H1 (cell line): ENCODE measurements around the gene IL17REL. TPM values are rescaled to one million over a fixed set of nuclear protein-coding genes. Genes with fewer than 3 reads are reported as not detected.

Source experiments
- CTCF ChIA-PET: fragments of 300-600 bp; sonication (Branson Sonifier 250); formaldehyde crosslinking; loops from one replicate; lab custom pipeline; 2021; ENCODE audit not compliant: partially characterized antibody; lab: Charles Lee
- POLR2A ChIA-PET: fragments of 300-600 bp; sonication (Branson Sonifier 250); formaldehyde crosslinking; loops from one replicate; lab custom pipeline; 2021; ENCODE audit warnings: inconsistent platforms; ENCODE audit not compliant: partially characterized antibody; lab: Charles Lee
- DNase-seq, 2 experiments: peaks; one replicate each; pipeline versions ENCODE4 v3.0.0 to v3.0.0-alpha.2; 2010 to 2022; ENCODE audit warnings: low spot score in 2 of 2, low read depth in 1 of 2, mixed read lengths in 1 of 2
- FAIRE-seq: peaks from 2 replicates; lab custom pipeline; 2011; peaks lifted over from hg19 to GRCh38; lab: Jason Lieb, UNC
- H2AFZ ChIP-seq: 2 replicates; pipeline ENCODE4 v1.8.1; 2012; ENCODE audit warnings: low read length, inconsistent platforms
- H2AK5ac ChIP-seq: 2 replicates; pipeline ENCODE4 v1.6.1; 2013; ENCODE audit warnings: low read depth, low read length
- H2BK120ac ChIP-seq: replicated peaks from 2 replicates; pipeline ENCODE3; 2013; ENCODE audit warnings: low read depth, low read length, inconsistent platforms
- H2BK12ac ChIP-seq: 2 replicates; pipeline ENCODE4 v1.6.1; 2013; ENCODE audit warnings: low read depth, low read length
- H2BK15ac ChIP-seq: 2 replicates; pipeline ENCODE4 v1.6.1; 2013; ENCODE audit warnings: low read length
- H2BK20ac ChIP-seq: 2 replicates; pipeline ENCODE4 v1.6.1; 2013; ENCODE audit warnings: low read length
- H2BK5ac ChIP-seq: 2 replicates; pipeline ENCODE4 v1.6.1; 2013; ENCODE audit warnings: low read depth, low read length
- H3K14ac ChIP-seq: 2 replicates; pipeline ENCODE4 v1.6.1; 2013; ENCODE audit warnings: inconsistent platforms; ENCODE audit not compliant: insufficient read length
- H3K18ac ChIP-seq: 2 replicates; pipeline ENCODE4 v1.6.1; 2013; ENCODE audit warnings: low read length; ENCODE audit errors: extremely low read depth
- H3K23ac ChIP-seq: 2 replicates; pipeline ENCODE4 v1.6.1; 2013; ENCODE audit warnings: inconsistent platforms; ENCODE audit not compliant: insufficient read length
- H3K23me2 ChIP-seq: 2 replicates; pipeline ENCODE4 v1.6.1; 2013; ENCODE audit warnings: low read depth, low read length
- H3K27ac ChIP-seq: 2 replicates; pipeline ENCODE4 v1.6.1; 2011; ENCODE audit warnings: low read depth, low read length, inconsistent platforms
- H3K27me3 ChIP-seq, 4 experiments: replicated peaks in 1 of 4; 1 replicate in 1 of 4; 2 replicates in 3 of 4; pipeline versions ENCODE4 v1.6.1 to v1.8.1; 2011 to 2013; ENCODE audit warnings: low read length in 3 of 4, mild to moderate bottlenecking in 3 of 4, inconsistent platforms in 2 of 4, mixed read lengths in 2 of 4, moderate library complexity in 1 of 4; ENCODE audit not compliant: control insufficient read depth in 3 of 4, insufficient read depth in 3 of 4; ENCODE audit errors: extremely low read depth in 1 of 4
- H3K36me3 ChIP-seq, 4 experiments: 2 replicates each; pipeline versions ENCODE4 v1.6.1 to v1.8.1; 2011 to 2013; ENCODE audit warnings: mild to moderate bottlenecking in 4 of 4, low read length in 3 of 4, moderate library complexity in 2 of 4, control low read depth in 1 of 4, inconsistent platforms in 1 of 4; ENCODE audit not compliant: insufficient read depth in 4 of 4, control insufficient read depth in 2 of 4
- H3K4ac ChIP-seq: replicated peaks from 2 replicates; pipeline ENCODE3; 2013; ENCODE audit warnings: low read length, low read depth, mixed read lengths, inconsistent platforms; ENCODE audit not compliant: insufficient read length
- H3K4me1 ChIP-seq, 4 experiments: replicated peaks in 1 of 4; 1 replicate in 1 of 4; 2 replicates in 3 of 4; pipeline versions ENCODE4 v1.6.1 to v1.8.1; 2011 to 2013; ENCODE audit warnings: low read length in 3 of 4, inconsistent platforms in 2 of 4, mixed read lengths in 1 of 4; ENCODE audit not compliant: insufficient read depth in 4 of 4, control insufficient read depth in 3 of 4
- H3K4me2 ChIP-seq, 2 experiments: 2 replicates each; pipeline versions ENCODE4 v1.6.1 to v1.8.1; 2011 to 2013; ENCODE audit warnings: low read depth in 2 of 2, low read length in 2 of 2, control low read depth in 1 of 2, inconsistent platforms in 1 of 2, mild to moderate bottlenecking in 1 of 2; ENCODE audit not compliant: insufficient read depth in 1 of 2
- H3K4me3 ChIP-seq, 4 experiments: fragments of 200-600, 300-600 bp in 1 of 4; sonication (generic), shearing (Covaris generic), sonication (Bioruptor Twin) in 1 of 4; 2 replicates each; pipeline versions ENCODE4 v1.5.1 to v1.8.1; 2011 to 2016; ENCODE audit warnings: low read length in 4 of 4, low read depth in 3 of 4, control low read depth in 2 of 4, inconsistent platforms in 2 of 4, mild to moderate bottlenecking in 2 of 4, mixed read lengths in 1 of 4, moderate library complexity in 1 of 4; ENCODE audit not compliant: insufficient read depth in 2 of 4; ENCODE audit errors: extremely low read depth in 1 of 4
- H3K56ac ChIP-seq: replicated peaks from 2 replicates; pipeline ENCODE3; 2013; ENCODE audit warnings: low read depth, mild to moderate bottlenecking, mixed read lengths, low read length, inconsistent platforms; ENCODE audit not compliant: insufficient read length
- H3K79me1 ChIP-seq: 2 replicates; pipeline ENCODE4 v1.6.1; 2013; ENCODE audit warnings: low read depth, low read length, control low read depth
- H3K79me2 ChIP-seq, 2 experiments: 2 replicates each; pipeline versions ENCODE4 v1.6.1 to v1.8.1; 2012 to 2013; ENCODE audit warnings: low read length in 2 of 2, mild to moderate bottlenecking in 2 of 2, inconsistent platforms in 1 of 2; ENCODE audit not compliant: insufficient read depth in 2 of 2, control insufficient read depth in 1 of 2
- H3K9ac ChIP-seq, 4 experiments: replicated peaks in 1 of 4; 1 replicate in 1 of 4; 2 replicates in 3 of 4; pipeline versions ENCODE4 v1.6.1 to v1.8.1; 2011 to 2013; ENCODE audit warnings: low read depth in 3 of 4, low read length in 3 of 4, control low read depth in 2 of 4, mild to moderate bottlenecking in 2 of 4, moderate library complexity in 2 of 4, inconsistent platforms in 1 of 4; ENCODE audit errors: extremely low read depth in 1 of 4
- H3K9me3 ChIP-seq, 2 experiments: 2 replicates each; pipeline versions ENCODE4 v1.6.1 to v1.8.1; 2012 to 2013; ENCODE audit warnings: mild to moderate bottlenecking in 2 of 2, moderate library complexity in 2 of 2, control low read depth in 1 of 2, inconsistent platforms in 1 of 2, low read depth in 1 of 2, low read length in 1 of 2, mixed read lengths in 1 of 2; ENCODE audit not compliant: insufficient read depth in 2 of 2
- H4K20me1 ChIP-seq, 2 experiments: replicated peaks in 1 of 2; 2 replicates each; pipeline versions ENCODE3 to v1.8.1; 2011 to 2013; ENCODE audit warnings: inconsistent platforms in 2 of 2, low read length in 2 of 2, mild to moderate bottlenecking in 1 of 2; ENCODE audit not compliant: insufficient read depth in 2 of 2, control insufficient read depth in 1 of 2
- H4K5ac ChIP-seq: 2 replicates; pipeline ENCODE4 v1.6.1; 2013; ENCODE audit warnings: low read length, low read depth, mixed read lengths, inconsistent platforms; ENCODE audit not compliant: insufficient read length
- H4K8ac ChIP-seq: 2 replicates; pipeline ENCODE4 v1.8.0; 2013; ENCODE audit warnings: mild to moderate bottlenecking, moderate library complexity, low read length, inconsistent platforms; ENCODE audit not compliant: insufficient read depth; ENCODE audit errors: extremely low read depth
- H4K91ac ChIP-seq: replicated peaks from 2 replicates; pipeline ENCODE3; 2013; ENCODE audit warnings: low read length, mixed read lengths, inconsistent platforms; ENCODE audit not compliant: insufficient read length
- CBX8 ChIP-seq: fragments of 300-800, 300-1000 bp; sonication (generic); IDR thresholded peaks from 2 replicates; pipeline ENCODE4 v1.7.1; 2016; ENCODE audit warnings: low read depth, low read length, borderline replicate concordance
- CHD1 ChIP-seq: IDR thresholded peaks from 2 replicates; pipeline ENCODE4 v1.6.1; 2012; ENCODE audit warnings: low read depth, low read length, improper control_type of control experiment
- CREB1 ChIP-seq: IDR thresholded peaks from 2 replicates; pipeline ENCODE4 v1.6.1; 2012; ENCODE audit warnings: inconsistent platforms
- EGR1 ChIP-seq: IDR thresholded peaks from 2 replicates; pipeline ENCODE4 v1.6.1; 2011; ENCODE audit warnings: low read depth, low read length, borderline replicate concordance
- KDM1A ChIP-seq: fragments of 200-600, 300-600 bp; sonication (generic); IDR thresholded peaks from 2 replicates; pipeline ENCODE4 v1.7.1; 2016; ENCODE audit warnings: mild to moderate bottlenecking, low read length, borderline replicate concordance
- NANOG ChIP-seq: IDR thresholded peaks from 2 replicates; pipeline ENCODE4 v1.6.1; 2011; ENCODE audit warnings: low read length, low read depth, mild to moderate bottlenecking, inconsistent platforms; ENCODE audit not compliant: insufficient read depth, poor library complexity, severe bottlenecking
- NRF1 ChIP-seq: IDR thresholded peaks from 2 replicates; pipeline ENCODE4 v1.6.1; 2011; ENCODE audit warnings: mild to moderate bottlenecking, low read depth, low read length, improper control_type of control experiment
- POLR2A ChIP-seq, 2 experiments: IDR thresholded peaks; 1 replicate in 1 of 2; 2 replicates in 1 of 2; pipeline ENCODE4 v1.6.1; 2011; ENCODE audit warnings: low read depth in 2 of 2, low read length in 2 of 2, mild to moderate bottlenecking in 2 of 2; ENCODE audit errors: control extremely low read depth in 1 of 2
- SP4 ChIP-seq: IDR thresholded peaks from 2 replicates; pipeline ENCODE4 v1.6.1; 2012; ENCODE audit warnings: low read length, inconsistent platforms
- WGBS, 2 experiments: shearing (Covaris generic) in 1 of 2; methylation state at CpG; one replicate each; pipeline versions ENCODE4 v1.1.6 to v1.1.7; 2013 to 2015; ENCODE audit warnings: low lambda C conversion rate in 2 of 2, mixed read lengths in 2 of 2, inconsistent platforms in 1 of 2, low coverage in 1 of 2, missing lambda C conversion rate in 1 of 2; ENCODE audit not compliant: insufficient replicate concordance in 2 of 2, insufficient coverage in 1 of 2, insufficient read length in 1 of 2; ENCODE audit errors: extremely low coverage in 1 of 2, missing lambda C conversion rate in 1 of 2; 5-methylcytosine and 5-hydroxymethylcytosine counted together
- polyA plus RNA-seq, 7 experiments: library from polyadenylated mRNA; depleted of rRNA in 3 of 7; stranded (reverse) in 5 of 7; unstranded in 2 of 7; fragments of >200 nt in 5 of 7; fragments of 200-250 nt in 2 of 7; gene quantifications; 1 replicate in 5 of 7; 2 replicates in 1 of 7; 4 replicates in 1 of 7; pipeline versions ENCODE4 v1.2.1 to v1.2.3, GENCODE V29; 2011 to 2013; ENCODE audit warnings: missing spikeins in 2 of 7, mixed read lengths in 2 of 7
- total RNA-seq: library from RNA; stranded (reverse); fragmentation: NEBNext Ultra II Directional; extraction: Animal tissue kit (Norgen Biotek cat#: 25700); gene quantifications from 2 replicates; pipeline ENCODE4 v1.2.1, GENCODE V29; 2021

The IL17REL gene
- total and polyA plus RNA-seq, 2 of the 8 experiments (the other 6 are each of a cell fraction or from before 2014, with no cell fraction given): 0.15 to 0.20 TPM

DNA sequence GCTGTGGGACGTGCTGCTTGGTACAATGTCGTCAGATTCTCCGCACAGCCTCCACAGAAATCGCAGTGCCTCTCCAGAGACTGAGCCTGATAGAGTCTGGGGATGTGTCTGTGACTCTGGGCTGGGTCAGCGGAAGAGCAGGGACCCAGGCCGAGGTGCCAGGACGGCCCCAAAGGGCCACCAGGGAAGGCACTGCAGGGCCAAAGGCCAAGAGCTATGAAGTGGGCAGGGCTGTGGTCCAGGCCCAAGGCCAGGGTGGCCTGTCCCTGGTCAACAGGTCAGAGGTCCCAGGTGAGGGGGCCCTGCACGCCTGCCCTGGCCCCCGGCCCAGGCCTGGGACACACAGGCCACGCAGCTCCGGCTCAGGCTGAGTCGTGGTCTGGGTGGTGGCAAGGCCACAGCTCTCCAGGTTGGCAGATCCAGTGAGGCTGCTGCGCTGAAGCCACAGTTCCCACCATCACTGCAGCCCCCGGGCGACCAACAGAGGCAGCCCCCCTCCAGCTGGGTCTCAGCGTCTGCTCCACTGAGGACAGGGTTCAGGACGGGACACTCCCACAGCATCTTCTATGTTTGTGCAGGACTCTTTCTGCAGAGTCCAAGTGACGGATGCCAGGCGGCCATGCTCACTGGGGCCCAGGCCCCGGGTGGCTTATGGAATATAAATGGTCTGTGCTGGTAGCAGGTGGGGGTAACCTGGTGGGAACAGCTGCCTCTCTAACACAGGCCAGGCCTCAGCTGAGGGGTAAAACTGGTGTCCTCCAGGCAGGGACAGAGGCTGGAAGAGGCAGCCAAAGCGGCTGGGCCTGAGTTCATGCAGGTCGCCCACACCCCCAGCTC, 56.8 kb downstream of the IL17REL start:
- H2AK5ac ChIP-seq: no peak overlapping the region
- no peak overlapping the region for H3K23ac ChIP-seq
- peaks cover 0 to 5% of the 10 kb centered on the region in 2 experiments for H4K20me1 ChIP-seq
- no peak overlapping the region for H3K4me3 ChIP-seq
- no peak for DNase-seq
- no peak overlapping the region for H2BK15ac ChIP-seq
- no peak overlapping the region for H3K27ac ChIP-seq
- FAIRE-seq: no peak
- CTCF ChIA-PET: interaction anchor here (0.9 to 2.4 kb wide), 4 partner anchors 8 to 27 kb away, joined by 3 to 7 read pairs (median 6); no protein-coding TSS in a partner anchor
- H4K8ac ChIP-seq: peak overlapping the region; percentile 51; the same call in 1 of the 2 replicates
- no peak overlapping the region for H4K5ac ChIP-seq
- H3K9me3 ChIP-seq: no peaks in the 10 kb centered on the region
- no peak overlapping the region for H2BK120ac ChIP-seq
- no peak overlapping the region for H2BK5ac ChIP-seq
- no peak overlapping the region; a peak in 1 of 7 replicates for H3K9ac ChIP-seq
- H3K79me2 ChIP-seq: no peaks in the 10 kb centered on the region
- no peaks in the 10 kb centered on the region for H3K36me3 ChIP-seq
- no peak overlapping the region for H4K91ac ChIP-seq
- H3K18ac ChIP-seq: no peak overlapping the region
- no peak overlapping the region for H3K4ac ChIP-seq
- H2BK20ac ChIP-seq: no peak overlapping the region
- H3K23me2 ChIP-seq: peaks cover under 1% of the 10 kb centered on the region; the same call in 1 of the 2 replicates
- H3K56ac ChIP-seq: no peak overlapping the region
- peaks cover 0 to 15% (median 9%) of the 10 kb centered on the region in 4 experiments; a peak in 5 of 7 replicates for H3K4me1 ChIP-seq
- H3K14ac ChIP-seq: no peak overlapping the region
- H2BK12ac ChIP-seq: no peak overlapping the region
- H3K79me1 ChIP-seq: no peaks in the 10 kb centered on the region
- 92% methylated on average over 22 of the region's 22 CpGs; no CpG with 5 or more reads in 1 of the 2 experiments for WGBS, 2 experiments
- POLR2A ChIA-PET: interaction anchor here (1.0 to 2.5 kb wide), 5 partner anchors 9 to 36 kb away, joined by 3 to 7 read pairs (median 4); partner anchors contain the start of gene CRELD2
- H2AFZ ChIP-seq: no peak overlapping the region
- peaks cover 0 to 10% (median 6%) of the 10 kb centered on the region in 4 experiments; a peak in 6 of 7 replicates for H3K27me3 ChIP-seq
- H3K4me2 ChIP-seq: no peak overlapping the region
- TF ChIP-seq EGR1 (no peak), SP4 (no peak), NRF1 (no peak), CBX8 (no peak), POLR2A (IDR thresholded peaks at IDR 0.05; ENCODE audit: control extremely low read depth in 1 of 2, low read depth in 2 of 2, low read length in 2 of 2) (no peak), CREB1 (no peak), CHD1 (no peak), NANOG (no peak), KDM1A (no peak)
